Stomach (tissue), 9 donors: Measurements from ENCODE around the gene SEMA7A. TPM values are rescaled to one million over a fixed set of nuclear protein-coding genes. Genes with fewer than 3 reads are reported as not detected.
A peak's percentile ranks its signal among the peaks of the same experiment; 100 is the strongest.

Source experiments
- DNase-seq, 2 donors: peaks; one replicate each; pipeline versions ENCODE4 v3.0.0 to v3.0.0-alpha.2; 2013 to 2019
- H3K27ac ChIP-seq, 5 donors: fragments of 200-600 bp in 4 of 5; sonication (generic) in 4 of 5; one replicate each; pipeline ENCODE4 v1.5.1; 2013 to 2019; ENCODE audit warnings: mild to moderate bottlenecking in 1 of 5, moderate library complexity in 1 of 5
- H3K27me3 ChIP-seq, 3 donors: fragments of 200-600 bp; sonication (generic); one replicate each; pipeline ENCODE4 v1.5.1; 2017 to 2019; ENCODE audit warnings: mixed run types in 1 of 3
- H3K36me3 ChIP-seq, 4 donors: fragments of 200-600 bp; sonication (generic); 1 replicate in 3 of 4; 2 replicates in 1 of 4; pipeline ENCODE4 v1.5.1; 2016 to 2019
- H3K4me1 ChIP-seq, 4 donors: fragments of 200-600 bp; sonication (generic); one replicate each; pipeline ENCODE4 v1.5.1; 2016 to 2019
- H3K4me3 ChIP-seq, 4 donors: fragments of 200-600 bp; sonication (generic) in 3 of 4; one replicate each; pipeline ENCODE4 v1.5.1; 2016 to 2019; ENCODE audit warnings: mild to moderate bottlenecking in 1 of 4
- H3K9me3 ChIP-seq, 4 donors: fragments of 200-600 bp; sonication (generic); one replicate each; pipeline ENCODE4 v1.5.1; 2016 to 2019
- CTCF ChIP-seq, 7 experiments: fragments of 450-650 bp in 4 of 7; fragments of 200-600 bp in 3 of 7; sonication (generic) in 3 of 7; IDR thresholded peaks; one replicate each; pipeline ENCODE4 v1.5.1; 2016 to 2019; ENCODE audit warnings: antibody characterized with exemption in 7 of 7, control low read depth in 2 of 7, mild to moderate bottlenecking in 1 of 7
- EP300 ChIP-seq: sonication (generic); formaldehyde crosslinking; IDR thresholded peaks from one replicate; pipeline ENCODE4 v1.6.1; 2017; ENCODE audit warnings: antibody characterized with exemption
- POLR2A ChIP-seq, 4 donors: fragments of 450-650 bp; IDR thresholded peaks; one replicate each; pipeline ENCODE4 v1.6.1; 2016; ENCODE audit warnings: antibody characterized with exemption in 4 of 4, control low read depth in 2 of 4, mild to moderate bottlenecking in 1 of 4, moderate library complexity in 1 of 4
- POLR2AphosphoS5 ChIP-seq, 3 donors: sonication (generic); formaldehyde crosslinking; IDR thresholded peaks; one replicate each; pipeline ENCODE4 v1.6.1; 2016; ENCODE audit warnings: antibody characterized with exemption in 3 of 3
- WGBS, 5 donors: extraction: QIAGEN DNeasy Blood & Tissue Kit in 3 of 5; methylation state at CpG; one replicate each; pipeline versions ENCODE4 v1.1.5 to v1.1.7; 2013 to 2018; 5-methylcytosine and 5-hydroxymethylcytosine counted together
- intact Hi-C: fragments of 100-400 bp; cut with DNase I; formaldehyde crosslinking; loops from one replicate; pipeline ENCODE4 v1.15.1; 2023; ENCODE audit warnings: low total_unique reads
- polyA plus RNA-seq, 3 donors: library from polyadenylated mRNA; stranded (reverse); fragments of 200-250 nt; gene quantifications; one replicate each; pipeline ENCODE4 v1.2.3, GENCODE V29; 2013
- total RNA-seq, 5 donors: library from RNA; depleted of rRNA; stranded (reverse); fragments of >200 nt; gene quantifications; one replicate each; pipeline versions ENCODE4 v1.1.0 to v1.2.3, GENCODE V29; 2014 to 2016
- donor health status: healthy with polysubstance abuse.
- donor health status: Bipolar disorder and iron deficiency.
- donor health status: healthy.

SEMA7A gene
- total and polyA plus RNA-seq, 8 donors: 0.31 to 3.5 (median 2.1) TPM; not detected in 2

GRCh38 chr15:74396146-74396438, 37.7 kb downstream of the SEMA7A start:
- DNase-seq: no peak
- peak overlapping the region in 1 of 5 donors; percentile 76 for H3K27ac ChIP-seq

GRCh38 chr15:74395319-74396145, 38.2 kb downstream of the SEMA7A start:
- H3K27ac ChIP-seq: peak overlapping the region in 1 of 5 donors; percentile 76

More at GRCh38 chr15:74396146-74396438, 37.7 kb downstream of the SEMA7A start:
- no peak for TF ChIP-seq CTCF (IDR thresholded peaks at IDR 0.05)
- no peak for TF ChIP-seq POLR2A (IDR thresholded peaks at IDR 0.05)
- no peak for TF ChIP-seq POLR2AphosphoS5 (IDR thresholded peaks at IDR 0.05)
- no peak for TF ChIP-seq EP300
- intact Hi-C loops: no loop called here
- H3K27me3 ChIP-seq: peaks cover 0 to 12% (median 0%) of the 10 kb centered on the region in 3 donors
- H3K4me3 ChIP-seq: no peak overlapping the region
- H3K9me3 ChIP-seq: no peaks in the 10 kb centered on the region
- WGBS, 5 donors: 71 to 80% (median 76%) methylated on average over 10 of the region's 10 CpGs
- no peaks in the 10 kb centered on the region for H3K36me3 ChIP-seq
- H3K4me1 ChIP-seq: peaks cover 0 to 32% (median 14%) of the 10 kb centered on the region in 4 donors

GRCh38 chr15:74394090-74394846, 39.5 kb downstream of the SEMA7A start:
- WGBS, 5 donors: 87 to 90% (median 88%) methylated on average over 11 of the region's 11 CpGs
- intact Hi-C loops: no loop called here
- no peak for DNase-seq

More at GRCh38 chr15:74395319-74396145, 38.2 kb downstream of the SEMA7A start:
- intact Hi-C loops: no loop called here
- Histone ChIP-seq H3K27me3 (peaks cover 0 to 10% (median 0%) of the 10 kb centered on the region in 3 donors), H3K9me3 (no peaks in the 10 kb centered on the region), H3K4me1 (peaks cover 0 to 28% (median 13%) of the 10 kb centered on the region in 4 donors), H3K4me3 (no peak overlapping the region), H3K36me3 (no peaks in the 10 kb centered on the region)
- TF ChIP-seq POLR2AphosphoS5 (IDR thresholded peaks at IDR 0.05) (no peak), POLR2A (IDR thresholded peaks at IDR 0.05) (no peak), EP300 (no peak), CTCF (IDR thresholded peaks at IDR 0.05) (no peak)
- 86 to 90% (median 88%) methylated on average over 12 to 17 of the region's 17 CpGs for WGBS, 5 donors
- DNase-seq: no peak

More at GRCh38 chr15:74394090-74394846, 39.5 kb downstream of the SEMA7A start:
- Histone ChIP-seq H3K4me3 (no peak overlapping the region), H3K36me3 (no peaks in the 10 kb centered on the region), H3K27ac (no peak overlapping the region), H3K9me3 (no peaks in the 10 kb centered on the region), H3K4me1 (peaks cover 0 to 28% (median 13%) of the 10 kb centered on the region in 4 donors), H3K27me3 (no peaks in the 10 kb centered on the region)
- TF ChIP-seq POLR2AphosphoS5 (IDR thresholded peaks at IDR 0.05): no peak
- no peak for TF ChIP-seq EP300
- no peak for TF ChIP-seq CTCF (IDR thresholded peaks at IDR 0.05)
- TF ChIP-seq POLR2A (IDR thresholded peaks at IDR 0.05): no peak
